Endodermal cell (in vitro differentiated cells): ENCODE data around the gene SOCS3. TPM values are rescaled to one million over a fixed set of nuclear protein-coding genes. Genes with fewer than 3 reads are reported as not detected.

Source experiments
- DNase-seq: peaks from one replicate; pipeline ENCODE4 v3.0.0-alpha.2; 2017
- H3K27ac ChIP-seq: 2 replicates; pipeline ENCODE4 v1.5.1; 2013; ENCODE audit warnings: mild to moderate bottlenecking, low read depth, low read length, moderate library complexity
- H3K27me3 ChIP-seq: 2 replicates; pipeline ENCODE4 v1.6.1; 2013; ENCODE audit warnings: mild to moderate bottlenecking, low read length, moderate library complexity; ENCODE audit not compliant: insufficient read depth, control insufficient read depth, poor library complexity, severe bottlenecking
- H3K36me3 ChIP-seq: 2 replicates; pipeline ENCODE4 v1.7.0; 2013; ENCODE audit warnings: mild to moderate bottlenecking, low read length, moderate library complexity; ENCODE audit not compliant: control insufficient read depth, insufficient read depth
- H3K4me1 ChIP-seq: one replicate; pipeline ENCODE4 v1.7.0; 2013; ENCODE audit warnings: low read length; ENCODE audit not compliant: control insufficient read depth, insufficient read depth
- H3K4me3 ChIP-seq: 2 replicates; pipeline ENCODE4 v1.5.1; 2013; ENCODE audit warnings: mild to moderate bottlenecking, low read length, moderate library complexity
- H3K9ac ChIP-seq: 2 replicates; pipeline ENCODE4 v1.6.1; 2013; ENCODE audit warnings: mild to moderate bottlenecking, low read length, moderate library complexity; ENCODE audit not compliant: poor library complexity, severe bottlenecking; ENCODE audit errors: extremely low read depth
- H3K9me3 ChIP-seq: 2 replicates; pipeline ENCODE4 v1.6.1; 2013; ENCODE audit warnings: mild to moderate bottlenecking, low read length, moderate library complexity; ENCODE audit not compliant: control insufficient read depth
- H3K27ac Mint-ChIP-seq: 2 replicates; pipeline ENCODE4 v1.8.0; 2020; ENCODE audit warnings: mixed read lengths
- H3K27me3 Mint-ChIP-seq: 2 replicates; pipeline ENCODE4 v1.8.0; 2021; ENCODE audit warnings: mild to moderate bottlenecking, mixed read lengths; ENCODE audit not compliant: insufficient read depth
- H3K36me3 Mint-ChIP-seq: 2 replicates; pipeline ENCODE4 v1.8.0; 2020; ENCODE audit warnings: low read depth, mixed read lengths
- H3K4me1 Mint-ChIP-seq: 2 replicates; pipeline ENCODE4 v1.8.0; 2020; ENCODE audit warnings: mixed read lengths
- H3K4me3 Mint-ChIP-seq: 2 replicates; pipeline ENCODE4 v1.8.0; 2020; ENCODE audit warnings: mild to moderate bottlenecking, moderate library complexity, mixed read lengths
- H3K9me3 Mint-ChIP-seq: 2 replicates; pipeline ENCODE4 v1.8.0; 2020; ENCODE audit warnings: mild to moderate bottlenecking, mixed read lengths
- CTCF ChIP-seq: fragments of 200-600 bp; sonication (generic); conservative IDR thresholded peaks from 2 replicates; pipeline ENCODE4 v1.5.0; 2021; ENCODE audit warnings: antibody characterized with exemption, mild to moderate bottlenecking
- WGBS, 2 experiments: methylation state at CpG; one replicate each; pipeline versions ENCODE4 v1.1.5 to v1.1.7; 2013; ENCODE audit warnings: missing lambda C conversion rate in 2 of 2, mixed read lengths in 1 of 2; ENCODE audit not compliant: insufficient coverage in 1 of 2, insufficient read length in 1 of 2; 5-methylcytosine and 5-hydroxymethylcytosine counted together
- total RNA-seq, 2 donors: library from RNA; stranded (reverse); fragmentation: NEBNext Ultra II Directional in 1 of 2; extraction: Animal tissue kit (Norgen Biotek cat#: 25700) in 1 of 2; gene quantifications; 2 replicates in 1 of 2; 3 replicates in 1 of 2; pipeline ENCODE4 v1.2.1, GENCODE V29; 2021

SOCS3 gene
- total RNA-seq, 2 donors from 2014 or later: 54.2 to 75.3 TPM

- peaks cover 8% of the 10 kb centered on the region for H3K27me3 Mint-ChIP-seq
- Histone ChIP-seq H3K27me3 (no peaks in the 10 kb centered on the region), H3K4me3 (peak overlapping the region; percentile 94), H3K4me1 (peaks cover 9% of the 10 kb centered on the region), H3K36me3 (peaks cover 43% of the 10 kb centered on the region), H3K27ac (no peak overlapping the region), H3K9me3 (no peaks in the 10 kb centered on the region), H3K9ac (peak overlapping the region; percentile 84)
- 57 to 59% methylated on average over 19 to 25 of the region's 25 CpGs for WGBS, 2 experiments
- no peaks in the 10 kb centered on the region for H3K9me3 Mint-ChIP-seq
- peaks cover 60% of the 10 kb centered on the region for H3K4me1 Mint-ChIP-seq
- peak overlapping the region; percentile 83 for H3K4me3 Mint-ChIP-seq
- H3K36me3 Mint-ChIP-seq: peaks cover 32% of the 10 kb centered on the region
- peak overlapping the region; percentile 55 for H3K27ac Mint-ChIP-seq
- DNase-seq: peak; percentile 84
- TF ChIP-seq CTCF: no peak
These were observed 2.0 kb downstream of the SOCS3 start for GRCh38 chr17:78357672-78358537.

GRCh38 chr17:78357177-78357586 lies 2.7 kb downstream of the SOCS3 start:
- peaks cover 57% of the 10 kb centered on the region for H3K4me1 Mint-ChIP-seq
- DNase-seq: no peak
- peaks cover 8% of the 10 kb centered on the region for H3K27me3 Mint-ChIP-seq
- Histone ChIP-seq H3K4me3 (peak overlapping the region; percentile 94), H3K27ac (no peak overlapping the region), H3K36me3 (peaks cover 43% of the 10 kb centered on the region), H3K27me3 (no peaks in the 10 kb centered on the region), H3K9me3 (no peaks in the 10 kb centered on the region), H3K4me1 (peaks cover 11% of the 10 kb centered on the region), H3K9ac (peak overlapping the region; percentile 84)
- peaks cover 32% of the 10 kb centered on the region for H3K36me3 Mint-ChIP-seq
- H3K4me3 Mint-ChIP-seq: peak overlapping the region; percentile 83
- 59 to 62% methylated on average over 5 to 7 of the region's 7 CpGs for WGBS, 2 experiments
- no peak overlapping the region for H3K27ac Mint-ChIP-seq
- no peak for TF ChIP-seq CTCF
- no peaks in the 10 kb centered on the region for H3K9me3 Mint-ChIP-seq

- Mint-ChIP-seq H3K27ac (peak overlapping the region; percentile 75), H3K9me3 (no peaks in the 10 kb centered on the region), H3K36me3 (peaks cover 32% of the 10 kb centered on the region), H3K4me1 (peaks cover 61% of the 10 kb centered on the region), H3K27me3 (peaks cover 8% of the 10 kb centered on the region), H3K4me3 (peak overlapping the region; percentile 83)
- 44 to 58% methylated on average over 6 to 15 of the region's 16 CpGs for WGBS, 2 experiments
- Histone ChIP-seq H3K27ac (peak overlapping the region; percentile 22), H3K4me1 (peaks cover 19% of the 10 kb centered on the region), H3K27me3 (no peaks in the 10 kb centered on the region), H3K4me3 (peak overlapping the region; percentile 67), H3K9me3 (no peaks in the 10 kb centered on the region), H3K9ac (peak overlapping the region; percentile 6), H3K36me3 (peaks cover 43% of the 10 kb centered on the region)
- DNase-seq: peak; percentile 87
- TF ChIP-seq CTCF: no peak
These were observed 3.7 kb downstream of the SOCS3 start for GRCh38 chr17:78356101-78356713.
